HG02981 (cell line): Measurements from ENCODE around the gene AOAH.

Experiments used
- ATAC-seq: cut with Tn5 transposase; IDR thresholded peaks from one replicate; pipeline ENCODE4 v1.9.1; 2021; ENCODE audit warnings: mild to moderate bottlenecking, moderate library complexity; ENCODE audit not compliant: unreplicated experiment

The AOAH gene

GRCh38 chr7:36636126-36636525 is 88.2 kb downstream of the AOAH start:
- ATAC-seq, result no peak

- no peak for ATAC-seq
Observed at GRCh38 chr7:36635091-36635490, 89.2 kb downstream of the AOAH start.

- no peak for ATAC-seq
Observed at GRCh38 chr7:36633377-36633776, 90.9 kb downstream of the AOAH start.

GRCh38 chr7:36630112-36630650 is 94.1 kb downstream of the AOAH start:
- no peak for ATAC-seq

GRCh38 chr7:36629351-36629750 is 94.9 kb downstream of the AOAH start:
- no peak for ATAC-seq

GRCh38 chr7:36627836-36628235 is 96.5 kb downstream of the AOAH start:
- ATAC-seq, result no peak

GRCh38 chr7:36626111-36626510 is 98.2 kb downstream of the AOAH start:
- ATAC-seq, result no peak

- no peak for ATAC-seq
Observed at GRCh38 chr7:36625247-36625646, 99.0 kb downstream of the AOAH start.

GRCh38 chr7:36623247-36623646 is 101.0 kb downstream of the AOAH start:
- ATAC-seq, result no peak

- ATAC-seq, result no peak
Observed at GRCh38 chr7:36621396-36621795, 102.9 kb downstream of the AOAH start.

GRCh38 chr7:36620166-36620708 is 104.1 kb downstream of the AOAH start:
- ATAC-seq, result no peak

- no peak for ATAC-seq
Observed at GRCh38 chr7:36617408-36617807, 106.9 kb downstream of the AOAH start.

- ATAC-seq, result no peak
Observed at GRCh38 chr7:36615852-36616540, 108.3 kb downstream of the AOAH start.

- no peak for ATAC-seq
Observed at GRCh38 chr7:36614959-36615358, 109.3 kb downstream of the AOAH start.

GRCh38 chr7:36613031-36613614 is 111.2 kb downstream of the AOAH start:
- no peak for ATAC-seq

- no peak for ATAC-seq
Observed at GRCh38 chr7:36611703-36612102, 112.6 kb downstream of the AOAH start.

GRCh38 chr7:36607721-36608095 is 116.6 kb downstream of the AOAH start:
- ATAC-seq, result no peak

GRCh38 chr7:36606976-36607720 is 117.1 kb downstream of the AOAH start:
- no peak for ATAC-seq

- ATAC-seq, result no peak
Observed at GRCh38 chr7:36606153-36606975, 117.9 kb downstream of the AOAH start.

GRCh38 chr7:36605261-36606051 is 118.8 kb downstream of the AOAH start:
- no peak for ATAC-seq
